ENCODE measurements around the gene HIPK3.

Gene HIPK3

GRCh38 chr11:33269822-33270221 lies 12.6 kb downstream of the HIPK3 start:
- TF ChIP-seq CTCF (IDR thresholded peaks at IDR 0.05): no peak
- Histone ChIP-seq H3K27me3 (no peaks in the 10 kb centered on the region), H3K4me1 (ENCODE audit: control insufficient read depth in 1 of 2, insufficient read depth in 1 of 2, low read depth in 1 of 2, low read length in 1 of 2) (peaks cover 21 to 31% of the 10 kb centered on the region in 2 experiments), H3K27ac (no peak overlapping the region), H3K4me3 (ENCODE audit: low read depth in 1 of 2, low read length in 1 of 2) (no peak overlapping the region), H3K36me3 (no peaks in the 10 kb centered on the region), H3K9me3 (no peaks in the 10 kb centered on the region)

- Histone ChIP-seq H3K4me1 (ENCODE audit: control insufficient read depth in 1 of 2, insufficient read depth in 1 of 2, low read depth in 1 of 2, low read length in 1 of 2) (peaks cover 19 to 23% of the 10 kb centered on the region in 2 experiments), H3K9me3 (no peaks in the 10 kb centered on the region), H3K4me3 (ENCODE audit: low read depth in 1 of 2, low read length in 1 of 2) (no peak overlapping the region), H3K36me3 (no peaks in the 10 kb centered on the region), H3K27me3 (no peaks in the 10 kb centered on the region), H3K27ac (no peak overlapping the region)
- TF ChIP-seq CTCF (IDR thresholded peaks at IDR 0.05): no peak
These were observed 13.9 kb downstream of the HIPK3 start for GRCh38 chr11:33271059-33271458.

GRCh38 chr11:33272338-33273107 lies 15.3 kb downstream of the HIPK3 start:
- peak overlapping the region; percentile 8 for H3K27ac ChIP-seq
- peaks cover 9 to 18% of the 10 kb centered on the region in 2 experiments for H3K4me1 ChIP-seq (ENCODE audit: control insufficient read depth in 1 of 2, insufficient read depth in 1 of 2, low read depth in 1 of 2, low read length in 1 of 2)
- H3K4me3 ChIP-seq (ENCODE audit: low read depth in 1 of 2, low read length in 1 of 2): no peak overlapping the region
- no peaks in the 10 kb centered on the region for H3K27me3 ChIP-seq
- no peaks in the 10 kb centered on the region for H3K9me3 ChIP-seq
- no peak for TF ChIP-seq CTCF (IDR thresholded peaks at IDR 0.05)
- H3K36me3 ChIP-seq: no peaks in the 10 kb centered on the region

GRCh38 chr11:33273656-33274055 lies 16.5 kb downstream of the HIPK3 start:
- Histone ChIP-seq H3K4me3 (ENCODE audit: low read depth in 1 of 2, low read length in 1 of 2) (no peak overlapping the region), H3K27ac (peak overlapping the region; percentile 21), H3K36me3 (no peaks in the 10 kb centered on the region), H3K27me3 (no peaks in the 10 kb centered on the region), H3K4me1 (ENCODE audit: control insufficient read depth in 1 of 2, insufficient read depth in 1 of 2, low read depth in 1 of 2, low read length in 1 of 2) (peaks cover 9 to 22% of the 10 kb centered on the region in 2 experiments), H3K9me3 (no peaks in the 10 kb centered on the region)
- TF ChIP-seq CTCF (IDR thresholded peaks at IDR 0.05): no peak

- no peak overlapping the region for H3K27ac ChIP-seq
- H3K27me3 ChIP-seq: no peaks in the 10 kb centered on the region
- H3K36me3 ChIP-seq: no peaks in the 10 kb centered on the region
- H3K9me3 ChIP-seq: no peaks in the 10 kb centered on the region
- TF ChIP-seq CTCF (IDR thresholded peaks at IDR 0.05): no peak
- H3K4me1 ChIP-seq (ENCODE audit: control insufficient read depth in 1 of 2, insufficient read depth in 1 of 2, low read depth in 1 of 2, low read length in 1 of 2): peaks cover 0 to 10% of the 10 kb centered on the region in 2 experiments
- no peak overlapping the region for H3K4me3 ChIP-seq (ENCODE audit: low read depth in 1 of 2, low read length in 1 of 2)
These were observed 23.2 kb downstream of the HIPK3 start for GRCh38 chr11:33280411-33280810.

Data from neutrophil (primary cell).